Activated naive CD4-positive, alpha-beta T cell treated with anti-CD3 and anti-CD28 coated beads, Interleukin-2, amount 10 ng/mL, durations not matched to agents 7 days and 5 days (primary cell): ENCODE data around the gene SCMH1.

ENCODE experiments used
- CTCF ChIA-PET: fragments of 350-600 bp; sonication (Branson Sonifier 250); formaldehyde crosslinking; loops from one replicate; lab custom pipeline; 2021; ENCODE audit warnings: antibody characterized with exemption; lab: Charles Lee
- DNase-seq: peaks from one replicate; pipeline ENCODE4 v3.0.0-alpha.2; 2020
- H3K27ac Mint-ChIP-seq: one replicate; pipeline ENCODE4 v1.8.0; 2021; ENCODE audit warnings: mild to moderate bottlenecking, moderate library complexity, mixed read lengths
- H3K27me3 Mint-ChIP-seq: one replicate; pipeline ENCODE4 v1.8.0; 2021; ENCODE audit warnings: mild to moderate bottlenecking, mixed read lengths
- H3K36me3 Mint-ChIP-seq: one replicate; pipeline ENCODE4 v1.8.0; 2021; ENCODE audit warnings: mixed read lengths
- H3K4me1 Mint-ChIP-seq: one replicate; pipeline ENCODE4 v1.8.0; 2021; ENCODE audit warnings: mixed read lengths
- H3K4me3 Mint-ChIP-seq: one replicate; pipeline ENCODE4 v1.8.0; 2021; ENCODE audit warnings: mild to moderate bottlenecking, moderate library complexity, mixed read lengths
- H3K9me3 Mint-ChIP-seq: one replicate; pipeline ENCODE4 v1.8.0; 2021; ENCODE audit warnings: mixed read lengths

SCMH1 gene

GRCh38 chr1:41046347-41046775 is 195.7 kb downstream of the SCMH1 start:
- Mint-ChIP-seq H3K9me3 (no peaks in the 10 kb centered on the region), H3K36me3 (peaks cover 12% of the 10 kb centered on the region)
- CTCF ChIA-PET: no interaction called here

GRCh38 chr1:41045740-41046139 is 196.4 kb downstream of the SCMH1 start:
- Mint-ChIP-seq H3K36me3 (peaks cover 11% of the 10 kb centered on the region), H3K27ac (no peak overlapping the region), H3K9me3 (no peaks in the 10 kb centered on the region), H3K4me1 (peaks cover 12% of the 10 kb centered on the region), H3K27me3 (no peaks in the 10 kb centered on the region), H3K4me3 (no peak overlapping the region)
- DNase-seq: no peak
- CTCF ChIA-PET: no interaction called here

More at GRCh38 chr1:41046347-41046775, 195.7 kb downstream of the SCMH1 start:
- H3K27ac Mint-ChIP-seq: no peak overlapping the region
- no peak for DNase-seq
- no peak overlapping the region for H3K4me3 Mint-ChIP-seq
- peaks cover 12% of the 10 kb centered on the region for H3K4me1 Mint-ChIP-seq
- no peaks in the 10 kb centered on the region for H3K27me3 Mint-ChIP-seq

GRCh38 chr1:41044187-41044586 is 197.9 kb downstream of the SCMH1 start:
- CTCF ChIA-PET: no interaction called here
- Mint-ChIP-seq H3K4me1 (peaks cover 12% of the 10 kb centered on the region), H3K36me3 (peaks cover 15% of the 10 kb centered on the region)

GRCh38 chr1:41041614-41042270 is 200.4 kb downstream of the SCMH1 start:
- no peak for DNase-seq
- CTCF ChIA-PET: no interaction called here
- peaks cover 12% of the 10 kb centered on the region for H3K4me1 Mint-ChIP-seq

More at GRCh38 chr1:41044187-41044586, 197.9 kb downstream of the SCMH1 start:
- peak overlapping the region; percentile 39 for H3K27ac Mint-ChIP-seq
- no peaks in the 10 kb centered on the region for H3K27me3 Mint-ChIP-seq
- DNase-seq: no peak
- no peaks in the 10 kb centered on the region for H3K9me3 Mint-ChIP-seq
- no peak overlapping the region for H3K4me3 Mint-ChIP-seq

GRCh38 chr1:41038110-41038509 is 204.0 kb downstream of the SCMH1 start:
- Mint-ChIP-seq H3K4me3 (no peak overlapping the region), H3K36me3 (peaks cover 14% of the 10 kb centered on the region), H3K4me1 (peaks cover 3% of the 10 kb centered on the region), H3K9me3 (no peaks in the 10 kb centered on the region), H3K27ac (no peak overlapping the region), H3K27me3 (no peaks in the 10 kb centered on the region)
- CTCF ChIA-PET: interaction anchor here (1.2 kb wide), 1 partner anchor 15 kb away, joined by 4 read pairs; no protein-coding TSS in a partner anchor
- DNase-seq: no peak

More at GRCh38 chr1:41041614-41042270, 200.4 kb downstream of the SCMH1 start:
- H3K36me3 Mint-ChIP-seq: peaks cover 9% of the 10 kb centered on the region
- no peaks in the 10 kb centered on the region for H3K9me3 Mint-ChIP-seq
- H3K27ac Mint-ChIP-seq: peak overlapping the region; percentile 15
- no peak overlapping the region for H3K4me3 Mint-ChIP-seq
- no peaks in the 10 kb centered on the region for H3K27me3 Mint-ChIP-seq

- no peak overlapping the region for H3K4me3 Mint-ChIP-seq
- no peak for DNase-seq
- H3K9me3 Mint-ChIP-seq: no peaks in the 10 kb centered on the region
- peaks cover 18% of the 10 kb centered on the region for H3K36me3 Mint-ChIP-seq
- H3K27me3 Mint-ChIP-seq: no peaks in the 10 kb centered on the region
- no peak overlapping the region for H3K27ac Mint-ChIP-seq
- CTCF ChIA-PET: interaction anchor here (1.1 kb wide), 1 partner anchor 11 kb away, joined by 3 read pairs; no protein-coding TSS in a partner anchor
- H3K4me1 Mint-ChIP-seq: peaks cover 3% of the 10 kb centered on the region
Measured at GRCh38 chr1:41037116-41037903, 204.8 kb downstream of the SCMH1 start.

- Mint-ChIP-seq H3K9me3 (no peaks in the 10 kb centered on the region), H3K27ac (no peak overlapping the region), H3K4me3 (no peak overlapping the region), H3K36me3 (peaks cover 31% of the 10 kb centered on the region), H3K27me3 (no peaks in the 10 kb centered on the region), H3K4me1 (no peaks in the 10 kb centered on the region)
- DNase-seq: no peak
- CTCF ChIA-PET: no interaction called here
Measured at GRCh38 chr1:41033272-41033671, 208.8 kb downstream of the SCMH1 start.

- H3K27ac Mint-ChIP-seq: no peak overlapping the region
- no peaks in the 10 kb centered on the region for H3K9me3 Mint-ChIP-seq
- no peaks in the 10 kb centered on the region for H3K27me3 Mint-ChIP-seq
- peaks cover 33% of the 10 kb centered on the region for H3K36me3 Mint-ChIP-seq
- DNase-seq: no peak
- CTCF ChIA-PET: no interaction called here
- H3K4me3 Mint-ChIP-seq: no peak overlapping the region
- no peaks in the 10 kb centered on the region for H3K4me1 Mint-ChIP-seq
Measured at GRCh38 chr1:41032147-41032546, 210.0 kb downstream of the SCMH1 start.

- DNase-seq: no peak
- Mint-ChIP-seq H3K9me3 (no peaks in the 10 kb centered on the region), H3K27me3 (no peaks in the 10 kb centered on the region), H3K4me3 (no peak overlapping the region), H3K4me1 (peaks cover 4% of the 10 kb centered on the region), H3K27ac (no peak overlapping the region), H3K36me3 (peaks cover 33% of the 10 kb centered on the region)
- CTCF ChIA-PET: no interaction called here
Measured at GRCh38 chr1:41030872-41031616, 211.1 kb downstream of the SCMH1 start.

- no peak for DNase-seq
- Mint-ChIP-seq H3K4me3 (no peak overlapping the region), H3K27me3 (no peaks in the 10 kb centered on the region), H3K9me3 (no peaks in the 10 kb centered on the region), H3K27ac (no peak overlapping the region), H3K4me1 (peaks cover 12% of the 10 kb centered on the region), H3K36me3 (peaks cover 30% of the 10 kb centered on the region)
- CTCF ChIA-PET: no interaction called here
Measured at GRCh38 chr1:41028034-41028642, 214.0 kb downstream of the SCMH1 start.

GRCh38 chr1:41025979-41026819 is 215.9 kb downstream of the SCMH1 start:
- CTCF ChIA-PET: interaction anchor here (1.0 to 1.2 kb wide), 2 partner anchors 11 to 408 kb away, joined by 3 to 4 read pairs; no protein-coding TSS in a partner anchor
- Mint-ChIP-seq H3K36me3 (peaks cover 20% of the 10 kb centered on the region), H3K27ac (no peak overlapping the region), H3K4me1 (peaks cover 17% of the 10 kb centered on the region), H3K4me3 (no peak overlapping the region), H3K9me3 (no peaks in the 10 kb centered on the region), H3K27me3 (no peaks in the 10 kb centered on the region)
- no peak for DNase-seq

GRCh38 chr1:41024953-41025352 is 217.2 kb downstream of the SCMH1 start:
- Mint-ChIP-seq H3K4me3 (no peak overlapping the region), H3K9me3 (no peaks in the 10 kb centered on the region), H3K36me3 (peaks cover 12% of the 10 kb centered on the region), H3K4me1 (peaks cover 21% of the 10 kb centered on the region), H3K27ac (no peak overlapping the region), H3K27me3 (no peaks in the 10 kb centered on the region)
- no peak for DNase-seq
- CTCF ChIA-PET: interaction anchor here (0.8 kb wide), 1 partner anchor 11 kb away, joined by 3 read pairs; no protein-coding TSS in a partner anchor
